H9 (cell line): ENCODE data around the gene LEF1. TPM values are rescaled to one million over a fixed set of nuclear protein-coding genes. Genes with fewer than 3 reads are reported as not detected.

Experiments
- DNase-seq: peaks from one replicate; pipeline ENCODE4 v3.0.0-alpha.2; 2017
- H2AFZ ChIP-seq: one replicate; pipeline ENCODE4 v1.6.1; 2013; ENCODE audit warnings: mild to moderate bottlenecking, low read length, control low read depth, moderate library complexity
- H2AK5ac ChIP-seq: 2 replicates; pipeline ENCODE4 v1.6.1; 2013; ENCODE audit warnings: low read length, control low read depth, mixed read lengths; ENCODE audit not compliant: insufficient read length
- H2BK120ac ChIP-seq: one replicate; pipeline ENCODE4 v1.6.1; 2013; ENCODE audit warnings: low read depth, mild to moderate bottlenecking, low read length, control low read depth, inconsistent platforms; ENCODE audit not compliant: poor library complexity, severe bottlenecking
- H2BK12ac ChIP-seq: 2 replicates; pipeline ENCODE4 v1.6.1; 2013; ENCODE audit warnings: low read length, control low read depth, mixed read lengths, low read depth; ENCODE audit not compliant: insufficient read length
- H2BK15ac ChIP-seq: 2 replicates; pipeline ENCODE4 v1.6.1; 2013; ENCODE audit warnings: low read depth, low read length, control low read depth
- H2BK20ac ChIP-seq: one replicate; pipeline ENCODE4 v1.6.1; 2013; ENCODE audit warnings: low read depth, mild to moderate bottlenecking, low read length, control low read depth, inconsistent platforms; ENCODE audit not compliant: poor library complexity, severe bottlenecking
- H2BK5ac ChIP-seq: 2 replicates; pipeline ENCODE4 v1.6.1; 2013; ENCODE audit warnings: low read length, control low read depth, mixed read lengths; ENCODE audit not compliant: insufficient read length
- H3K14ac ChIP-seq: 2 replicates; pipeline ENCODE4 v1.6.1; 2013; ENCODE audit warnings: low read length, control low read depth; ENCODE audit not compliant: insufficient read depth
- H3K18ac ChIP-seq: 2 replicates; pipeline ENCODE4 v1.6.1; 2013; ENCODE audit warnings: low read depth, mild to moderate bottlenecking, mixed read lengths, low read length, control low read depth; ENCODE audit not compliant: insufficient read length
- H3K23ac ChIP-seq: 2 replicates; pipeline ENCODE4 v1.6.1; 2013; ENCODE audit warnings: low read length, control low read depth, mixed read lengths, low read depth; ENCODE audit not compliant: insufficient read length
- H3K23me2 ChIP-seq: 2 replicates; pipeline ENCODE4 v1.6.1; 2013; ENCODE audit warnings: low read depth, mild to moderate bottlenecking, mixed read lengths, low read length, control low read depth; ENCODE audit not compliant: insufficient read length, poor library complexity, severe bottlenecking
- H3K27ac ChIP-seq: 2 replicates; pipeline ENCODE4 v1.5.1; 2013; ENCODE audit warnings: low read length, control low read depth, mixed read lengths, low read depth; ENCODE audit not compliant: insufficient read length
- H3K27me3 ChIP-seq: 2 replicates; pipeline ENCODE4 v1.6.1; 2013; ENCODE audit warnings: low read length, control low read depth, inconsistent platforms; ENCODE audit not compliant: insufficient read depth
- H3K4ac ChIP-seq: 2 replicates; pipeline ENCODE4 v1.6.1; 2013; ENCODE audit warnings: low read depth, mild to moderate bottlenecking, control low read depth, inconsistent platforms, low read length, moderate library complexity
- H3K4me1 ChIP-seq: 2 replicates; pipeline ENCODE4 v1.6.1; 2013; ENCODE audit warnings: low read length, control low read depth, inconsistent platforms; ENCODE audit not compliant: insufficient read depth
- H3K4me2 ChIP-seq: 2 replicates; pipeline ENCODE4 v1.6.1; 2013; ENCODE audit warnings: low read length, control low read depth, mixed read lengths; ENCODE audit not compliant: insufficient read length, insufficient read depth
- H3K56ac ChIP-seq: 2 replicates; pipeline ENCODE4 v1.6.1; 2013; ENCODE audit warnings: low read depth, mild to moderate bottlenecking, mixed read lengths, low read length, control low read depth; ENCODE audit not compliant: insufficient read length
- H3K79me1 ChIP-seq: 2 replicates; pipeline ENCODE4 v1.6.1; 2013; ENCODE audit warnings: low read depth, mild to moderate bottlenecking, moderate library complexity, low read length, control low read depth, inconsistent platforms; ENCODE audit not compliant: insufficient read depth, poor library complexity, severe bottlenecking
- H3K79me2 ChIP-seq: 2 replicates; pipeline ENCODE4 v1.6.1; 2013; ENCODE audit warnings: low read length, control low read depth, inconsistent platforms; ENCODE audit not compliant: insufficient read depth
- H3K9ac ChIP-seq: 2 replicates; pipeline ENCODE4 v1.6.1; 2013; ENCODE audit warnings: low read length, control low read depth, mixed read lengths; ENCODE audit not compliant: insufficient read length; ENCODE audit errors: extremely low read depth
- H3K9me3 ChIP-seq: one replicate; pipeline ENCODE4 v1.6.1; 2013; ENCODE audit warnings: low read depth, low read length, inconsistent platforms; ENCODE audit not compliant: control insufficient read depth
- H3T11ph ChIP-seq: one replicate; pipeline ENCODE4 v1.6.1; 2013; ENCODE audit warnings: mild to moderate bottlenecking, low read length, control low read depth, inconsistent platforms
- H4K20me1 ChIP-seq: one replicate; pipeline ENCODE4 v1.6.1; 2013; ENCODE audit not compliant: control insufficient read depth, insufficient read length, insufficient read depth
- H4K5ac ChIP-seq: 2 replicates; pipeline ENCODE4 v1.6.1; 2013; ENCODE audit warnings: low read depth, mild to moderate bottlenecking, mixed read lengths, low read length, control low read depth; ENCODE audit not compliant: insufficient read length
- H4K8ac ChIP-seq: replicated peaks from 2 replicates; pipeline ENCODE4 v1.6.1; 2013; ENCODE audit warnings: low read length, control low read depth, mixed read lengths, low read depth; ENCODE audit not compliant: insufficient read length
- H4K91ac ChIP-seq: 2 replicates; pipeline ENCODE4 v1.6.1; 2013; ENCODE audit warnings: low read depth, mild to moderate bottlenecking, moderate library complexity, mixed read lengths, low read length, control low read depth; ENCODE audit not compliant: insufficient read length
- H3K27ac Mint-ChIP-seq, 3 experiments: 2 replicates in 2 of 3; 3 replicates in 1 of 3; pipeline ENCODE4 v1.8.0; 2020 to 2021; ENCODE audit warnings: mixed read lengths in 3 of 3, mild to moderate bottlenecking in 1 of 3, moderate library complexity in 1 of 3
- H3K27me3 Mint-ChIP-seq: 2 replicates; pipeline ENCODE4 v1.8.0; 2021; ENCODE audit warnings: low read depth, mild to moderate bottlenecking, moderate library complexity, mixed read lengths
- H3K36me3 Mint-ChIP-seq, 3 experiments: 2 replicates in 2 of 3; 3 replicates in 1 of 3; pipeline ENCODE4 v1.8.0; 2020 to 2021; ENCODE audit warnings: low read depth in 3 of 3, mixed read lengths in 3 of 3; ENCODE audit not compliant: insufficient read depth in 1 of 3
- H3K4me1 Mint-ChIP-seq, 2 experiments: 2 replicates each; pipeline ENCODE4 v1.8.0; 2020; ENCODE audit warnings: mixed read lengths in 2 of 2
- H3K4me3 Mint-ChIP-seq, 2 experiments: 2 replicates in 1 of 2; 3 replicates in 1 of 2; pipeline ENCODE4 v1.8.0; 2020 to 2021; ENCODE audit warnings: mild to moderate bottlenecking in 2 of 2, mixed read lengths in 2 of 2, moderate library complexity in 1 of 2
- H3K9me3 Mint-ChIP-seq, 2 experiments: 2 replicates in 1 of 2; 3 replicates in 1 of 2; pipeline ENCODE4 v1.8.0; 2020; ENCODE audit warnings: mild to moderate bottlenecking in 2 of 2, mixed read lengths in 2 of 2, moderate library complexity in 1 of 2
- CTCF ChIP-seq: fragments of 200-600 bp; sonication (generic); conservative IDR thresholded peaks from 3 replicates; pipeline ENCODE4 v1.8.0; 2021; ENCODE audit warnings: antibody characterized with exemption, mild to moderate bottlenecking
- WGBS: extraction: QIAGEN DNeasy Blood & Tissue Kit; methylation state at CpG from one replicate; pipeline ENCODE4 v1.1.7; 2013; ENCODE audit warnings: missing lambda C conversion rate, low lambda C conversion rate, mixed read lengths; ENCODE audit not compliant: insufficient read length; ENCODE audit errors: extremely low coverage; 5-methylcytosine and 5-hydroxymethylcytosine counted together
- total RNA-seq: library from RNA; stranded (reverse); gene quantifications from 2 replicates; pipeline ENCODE4 v1.2.1, GENCODE V29; 2021

LEF1 gene
- total RNA-seq, 1 experiment from 2014 or later, result 2.5 TPM

- no peak overlapping the region for H2AK5ac ChIP-seq
- no peak overlapping the region for H2BK5ac ChIP-seq
- H2BK15ac ChIP-seq, result no peak overlapping the region
- Mint-ChIP-seq H3K4me1 (peaks cover 5 to 16% of the 10 kb centered on the region in 2 experiments), H3K36me3 (no peaks in the 10 kb centered on the region), H3K4me3 (no peak overlapping the region), H3K27ac (no peak overlapping the region), H3K27me3 (peaks cover 12% of the 10 kb centered on the region), H3K9me3 (no peaks in the 10 kb centered on the region)
- no peak overlapping the region for H3K23ac ChIP-seq
- H3K27me3 ChIP-seq, result no peaks in the 10 kb centered on the region
- DNase-seq, result no peak
- H3K18ac ChIP-seq, result no peak overlapping the region
- no peak for TF ChIP-seq CTCF
- H4K5ac ChIP-seq, result no peak overlapping the region
- H3K56ac ChIP-seq, result no peak overlapping the region
- no peaks in the 10 kb centered on the region for H3K79me2 ChIP-seq
- no peak overlapping the region for H3K9ac ChIP-seq
- H4K20me1 ChIP-seq, result no peaks in the 10 kb centered on the region
- H3K4me2 ChIP-seq, result no peak overlapping the region
- no peak overlapping the region for H2BK120ac ChIP-seq
- H4K91ac ChIP-seq, result no peak overlapping the region
- no peak overlapping the region for H3T11ph ChIP-seq
- H3K79me1 ChIP-seq, result no peaks in the 10 kb centered on the region
- H2BK20ac ChIP-seq, result no peak overlapping the region
- no peak overlapping the region for H4K8ac ChIP-seq
- no peak overlapping the region for H2AFZ ChIP-seq
- H2BK12ac ChIP-seq, result no peak overlapping the region
- H3K4ac ChIP-seq, result no peak overlapping the region
- H3K9me3 ChIP-seq, result no peaks in the 10 kb centered on the region
- no peak overlapping the region for H3K14ac ChIP-seq
- no peaks in the 10 kb centered on the region; the same call in 1 of the 2 replicates for H3K4me1 ChIP-seq
- H3K23me2 ChIP-seq, result no peaks in the 10 kb centered on the region
- H3K27ac ChIP-seq, result no peak overlapping the region
- WGBS, result no CpG with 5 or more reads among the region's 5 CpGs
These were observed 73.7 kb downstream of the LEF1 start for GRCh38 chr4:108094923-108095482.
